Measurements from ENCODE around the gene RPS26. TPM values are rescaled to one million over a fixed set of nuclear protein-coding genes. Genes with fewer than 3 reads are reported as not detected.

Gene RPS26
- polyA plus RNA-seq, 1 donor from 2014 or later: 598 TPM

DNA sequence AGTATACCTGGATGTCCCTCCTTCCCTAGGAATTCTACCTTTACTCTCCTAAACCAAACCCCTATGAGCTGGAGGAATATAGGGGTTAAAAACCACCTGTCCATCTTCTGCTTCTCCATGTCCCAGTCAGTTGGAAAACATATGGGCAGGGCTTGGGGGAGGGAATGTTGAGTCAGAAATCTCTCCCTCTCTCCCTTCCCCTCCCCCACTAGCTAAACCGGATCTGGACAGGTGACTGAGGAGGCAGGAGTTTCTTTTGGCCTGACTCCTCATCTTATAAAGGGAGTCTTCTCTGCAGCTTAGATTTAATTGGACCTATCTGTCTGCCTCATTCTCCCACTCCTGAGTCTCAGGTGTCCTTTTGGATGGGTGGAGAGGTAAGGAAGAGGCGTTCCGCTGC is 44.4 kb downstream of the RPS26 start:
- TF ChIP-seq, protein P1, sequence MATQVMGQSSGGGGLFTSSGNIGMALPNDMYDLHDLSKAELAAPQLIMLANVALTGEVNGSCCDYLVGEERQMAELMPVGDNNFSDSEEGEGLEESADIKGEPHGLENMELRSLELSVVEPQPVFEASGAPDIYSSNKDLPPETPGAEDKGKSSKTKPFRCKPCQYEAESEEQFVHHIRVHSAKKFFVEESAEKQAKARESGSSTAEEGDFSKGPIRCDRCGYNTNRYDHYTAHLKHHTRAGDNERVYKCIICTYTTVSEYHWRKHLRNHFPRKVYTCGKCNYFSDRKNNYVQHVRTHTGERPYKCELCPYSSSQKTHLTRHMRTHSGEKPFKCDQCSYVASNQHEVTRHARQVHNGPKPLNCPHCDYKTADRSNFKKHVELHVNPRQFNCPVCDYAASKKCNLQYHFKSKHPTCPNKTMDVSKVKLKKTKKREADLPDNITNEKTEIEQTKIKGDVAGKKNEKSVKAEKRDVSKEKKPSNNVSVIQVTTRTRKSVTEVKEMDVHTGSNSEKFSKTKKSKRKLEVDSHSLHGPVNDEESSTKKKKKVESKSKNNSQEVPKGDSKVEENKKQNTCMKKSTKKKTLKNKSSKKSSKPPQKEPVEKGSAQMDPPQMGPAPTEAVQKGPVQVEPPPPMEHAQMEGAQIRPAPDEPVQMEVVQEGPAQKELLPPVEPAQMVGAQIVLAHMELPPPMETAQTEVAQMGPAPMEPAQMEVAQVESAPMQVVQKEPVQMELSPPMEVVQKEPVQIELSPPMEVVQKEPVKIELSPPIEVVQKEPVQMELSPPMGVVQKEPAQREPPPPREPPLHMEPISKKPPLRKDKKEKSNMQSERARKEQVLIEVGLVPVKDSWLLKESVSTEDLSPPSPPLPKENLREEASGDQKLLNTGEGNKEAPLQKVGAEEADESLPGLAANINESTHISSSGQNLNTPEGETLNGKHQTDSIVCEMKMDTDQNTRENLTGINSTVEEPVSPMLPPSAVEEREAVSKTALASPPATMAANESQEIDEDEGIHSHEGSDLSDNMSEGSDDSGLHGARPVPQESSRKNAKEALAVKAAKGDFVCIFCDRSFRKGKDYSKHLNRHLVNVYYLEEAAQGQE (IDR thresholded peaks at IDR 0.05; ENCODE audit: borderline replicate concordance): no peak
- TF ChIP-seq POLR2AphosphoS5 (IDR thresholded peaks at IDR 0.05): no peak
- no peak for TF ChIP-seq SMC3 (conservative IDR thresholded peaks at IDR 0.05; ENCODE audit: poor library complexity)
- TF ChIP-seq EZH2 (IDR thresholded peaks at IDR 0.05; ENCODE audit: borderline replicate concordance, insufficient read depth, low read length, poor library complexity, severe bottlenecking): no peak
- TF ChIP-seq RAD21 (conservative IDR thresholded peaks at IDR 0.05): no peak
- TF ChIP-seq EP300 (conservative IDR thresholded peaks at IDR 0.05; ENCODE audit: poor library complexity, severe bottlenecking): no peak
- no peak for TF ChIP-seq CTCF (IDR thresholded peaks at IDR 0.05; ENCODE audit: poor library complexity, severe bottlenecking)
- no peak for TF ChIP-seq MXI1 (conservative IDR thresholded peaks at IDR 0.05; ENCODE audit: poor library complexity, severe bottlenecking)
- no peak for TF ChIP-seq TAF1 (IDR thresholded peaks at IDR 0.05; ENCODE audit: low read depth)
- Histone ChIP-seq H2AFZ (ENCODE audit: low read depth, low read length) (no peak overlapping the region), H3K9me2 (ENCODE audit: insufficient read depth, low read length) (no peaks in the 10 kb centered on the region), H3K9ac (ENCODE audit: low read length) (no peak overlapping the region), H3K4me2 (ENCODE audit: low read length) (no peak overlapping the region), H3K36me3 (ENCODE audit: insufficient read depth, low read length) (no peaks in the 10 kb centered on the region), H3K79me2 (replicated peaks; ENCODE audit: insufficient read depth, low read length) (no peaks in the 10 kb centered on the region), H3F3A (ENCODE audit: insufficient read depth, low read length, poor library complexity, severe bottlenecking) (no peaks in the 10 kb centered on the region), H3K27ac (ENCODE audit: low read length) (no peak overlapping the region), H3K9me3 (ENCODE audit: low read length) (no peaks in the 10 kb centered on the region), H3K27me3 (ENCODE audit: insufficient read depth, low read depth, low read length) (peaks cover 14% of the 10 kb centered on the region), H3K4me3 (ENCODE audit: low read length) (no peak overlapping the region), H4K20me1 (ENCODE audit: insufficient read depth) (no peaks in the 10 kb centered on the region)

DNA sequence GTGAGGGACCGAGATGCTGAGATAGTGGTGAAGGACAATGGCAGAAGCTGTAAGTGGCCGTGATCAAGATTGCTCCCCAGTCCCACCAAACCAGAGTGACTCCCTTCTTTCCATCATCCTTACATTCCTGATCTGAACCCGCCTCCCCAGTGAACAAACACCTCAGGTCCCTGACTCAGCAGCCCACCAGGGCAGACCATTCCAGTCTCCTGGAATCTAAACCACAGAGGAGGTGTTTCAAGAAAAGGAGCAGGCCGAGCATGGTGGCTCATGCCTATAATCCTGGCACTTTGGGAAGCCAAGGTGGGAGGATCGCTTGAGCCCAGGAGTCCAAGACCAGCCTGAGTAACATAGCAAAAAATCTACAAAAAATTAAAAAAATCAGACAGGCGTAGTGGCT is 44.9 kb downstream of the RPS26 start:
- Histone ChIP-seq H3K4me2 (ENCODE audit: low read length) (no peak overlapping the region), H3K27ac (ENCODE audit: low read length) (no peak overlapping the region), H3K9ac (ENCODE audit: low read length) (no peak overlapping the region), H3F3A (ENCODE audit: insufficient read depth, low read length, poor library complexity, severe bottlenecking) (no peaks in the 10 kb centered on the region), H3K4me3 (ENCODE audit: low read length) (no peak overlapping the region), H3K79me2 (replicated peaks; ENCODE audit: insufficient read depth, low read length) (no peaks in the 10 kb centered on the region), H2AFZ (ENCODE audit: low read depth, low read length) (no peak overlapping the region), H3K36me3 (ENCODE audit: insufficient read depth, low read length) (no peaks in the 10 kb centered on the region), H3K9me2 (ENCODE audit: insufficient read depth, low read length) (no peaks in the 10 kb centered on the region), H4K20me1 (ENCODE audit: insufficient read depth) (no peaks in the 10 kb centered on the region), H3K9me3 (ENCODE audit: low read length) (no peaks in the 10 kb centered on the region), H3K27me3 (ENCODE audit: insufficient read depth, low read depth, low read length) (peaks cover 9% of the 10 kb centered on the region)
- TF ChIP-seq SMC3 (conservative IDR thresholded peaks at IDR 0.05; ENCODE audit: poor library complexity) (no peak), EP300 (conservative IDR thresholded peaks at IDR 0.05; ENCODE audit: poor library complexity, severe bottlenecking) (no peak), RAD21 (conservative IDR thresholded peaks at IDR 0.05) (no peak), TAF1 (IDR thresholded peaks at IDR 0.05; ENCODE audit: low read depth) (no peak), POLR2AphosphoS5 (IDR thresholded peaks at IDR 0.05) (no peak), CTCF (IDR thresholded peaks at IDR 0.05; ENCODE audit: poor library complexity, severe bottlenecking) (no peak), EZH2 (IDR thresholded peaks at IDR 0.05; ENCODE audit: borderline replicate concordance, insufficient read depth, low read length, poor library complexity, severe bottlenecking) (no peak), MXI1 (conservative IDR thresholded peaks at IDR 0.05; ENCODE audit: poor library complexity, severe bottlenecking) (no peak)
- TF ChIP-seq, protein P1 (IDR thresholded peaks at IDR 0.05; ENCODE audit: borderline replicate concordance): no peak

All from neural cell (in vitro differentiated cells).